Parathyroid adenoma (tissue), 2 donors: ENCODE data around the gene NAT14.

Source experiments
- H2AFZ ChIP-seq: fragments of 300-600 bp; sonication (generic); one replicate; pipeline ENCODE4 v1.7.0; 2017; ENCODE audit warnings: antibody characterized with exemption, mild to moderate bottlenecking
- H3K27ac ChIP-seq: fragments of 300-600 bp; sonication (generic); one replicate; pipeline ENCODE4 v1.7.0; 2017
- H3K27me3 ChIP-seq: fragments of 300-600 bp; sonication (generic); one replicate; pipeline ENCODE4 v1.7.0; 2017; ENCODE audit warnings: low read length; ENCODE audit not compliant: control insufficient read depth, insufficient read depth
- H3K36me3 ChIP-seq: fragments of 300-600 bp; sonication (generic); one replicate; pipeline ENCODE4 v1.7.0; 2017; ENCODE audit warnings: low read length; ENCODE audit not compliant: control insufficient read depth, insufficient read depth
- H3K4me1 ChIP-seq: fragments of 300-600 bp; sonication (generic); one replicate; pipeline ENCODE4 v1.7.0; 2017; ENCODE audit warnings: control low read depth
- H3K4me2 ChIP-seq: fragments of 300-600 bp; sonication (generic); one replicate; pipeline ENCODE4 v1.7.0; 2017; ENCODE audit warnings: low read length
- H3K4me3 ChIP-seq: fragments of 300-600 bp; sonication (generic); one replicate; pipeline ENCODE4 v1.7.0; 2017; ENCODE audit warnings: low read depth, low read length
- H3K79me2 ChIP-seq: fragments of 300-600 bp; sonication (generic); one replicate; pipeline ENCODE4 v1.7.0; 2017; ENCODE audit warnings: control low read depth
- H3K9ac ChIP-seq: fragments of 300-600 bp; sonication (generic); one replicate; pipeline ENCODE4 v1.7.0; 2017; ENCODE audit warnings: mild to moderate bottlenecking
- H3K9me3 ChIP-seq: fragments of 300-600 bp; sonication (generic); one replicate; pipeline ENCODE4 v1.7.0; 2017; ENCODE audit warnings: low read length; ENCODE audit not compliant: control insufficient read depth
- TF ChIP-seq, protein P1 (sequence below): fragments of 300-600 bp; sonication (generic); IDR thresholded peaks from one replicate; pipeline ENCODE4 v1.7.0; 2017; ENCODE audit warnings: antibody characterized with exemption, mild to moderate bottlenecking
- donor health status: primary hyperparathyroidism.

Gene NAT14

DNA sequence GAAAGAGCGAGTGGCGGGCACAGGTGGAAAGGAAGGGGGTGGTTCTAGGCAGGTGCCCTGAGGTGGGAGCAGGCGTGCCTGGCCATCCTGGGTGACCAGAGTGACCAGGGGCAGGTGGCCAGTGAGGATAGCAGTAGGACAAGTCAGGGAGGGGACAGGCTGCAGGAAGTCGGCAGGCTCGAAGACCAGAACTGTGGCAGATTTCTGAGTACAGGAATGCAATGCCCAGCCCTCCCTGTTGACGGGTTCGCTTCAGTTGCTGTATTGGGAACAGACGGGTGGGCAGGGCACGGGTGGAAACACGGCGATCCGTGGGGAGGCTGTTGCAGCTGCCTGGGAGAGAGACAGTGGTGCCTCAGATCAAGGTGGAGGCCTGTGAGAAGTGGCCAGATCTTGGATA is 6.6 kb upstream of the NAT14 start:
- Histone ChIP-seq H3K36me3 (no peaks in the 10 kb centered on the region), H3K9ac (no peak overlapping the region), H3K27me3 (no peaks in the 10 kb centered on the region), H3K79me2 (peaks cover 18% of the 10 kb centered on the region), H3K27ac (no peak overlapping the region), H3K4me1 (peaks cover 23% of the 10 kb centered on the region), H3K4me2 (no peak overlapping the region), H2AFZ (no peak overlapping the region), H3K9me3 (no peaks in the 10 kb centered on the region), H3K4me3 (no peak overlapping the region)
- TF ChIP-seq, protein P1, sequence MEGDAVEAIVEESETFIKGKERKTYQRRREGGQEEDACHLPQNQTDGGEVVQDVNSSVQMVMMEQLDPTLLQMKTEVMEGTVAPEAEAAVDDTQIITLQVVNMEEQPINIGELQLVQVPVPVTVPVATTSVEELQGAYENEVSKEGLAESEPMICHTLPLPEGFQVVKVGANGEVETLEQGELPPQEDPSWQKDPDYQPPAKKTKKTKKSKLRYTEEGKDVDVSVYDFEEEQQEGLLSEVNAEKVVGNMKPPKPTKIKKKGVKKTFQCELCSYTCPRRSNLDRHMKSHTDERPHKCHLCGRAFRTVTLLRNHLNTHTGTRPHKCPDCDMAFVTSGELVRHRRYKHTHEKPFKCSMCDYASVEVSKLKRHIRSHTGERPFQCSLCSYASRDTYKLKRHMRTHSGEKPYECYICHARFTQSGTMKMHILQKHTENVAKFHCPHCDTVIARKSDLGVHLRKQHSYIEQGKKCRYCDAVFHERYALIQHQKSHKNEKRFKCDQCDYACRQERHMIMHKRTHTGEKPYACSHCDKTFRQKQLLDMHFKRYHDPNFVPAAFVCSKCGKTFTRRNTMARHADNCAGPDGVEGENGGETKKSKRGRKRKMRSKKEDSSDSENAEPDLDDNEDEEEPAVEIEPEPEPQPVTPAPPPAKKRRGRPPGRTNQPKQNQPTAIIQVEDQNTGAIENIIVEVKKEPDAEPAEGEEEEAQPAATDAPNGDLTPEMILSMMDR = no peak

DNA sequence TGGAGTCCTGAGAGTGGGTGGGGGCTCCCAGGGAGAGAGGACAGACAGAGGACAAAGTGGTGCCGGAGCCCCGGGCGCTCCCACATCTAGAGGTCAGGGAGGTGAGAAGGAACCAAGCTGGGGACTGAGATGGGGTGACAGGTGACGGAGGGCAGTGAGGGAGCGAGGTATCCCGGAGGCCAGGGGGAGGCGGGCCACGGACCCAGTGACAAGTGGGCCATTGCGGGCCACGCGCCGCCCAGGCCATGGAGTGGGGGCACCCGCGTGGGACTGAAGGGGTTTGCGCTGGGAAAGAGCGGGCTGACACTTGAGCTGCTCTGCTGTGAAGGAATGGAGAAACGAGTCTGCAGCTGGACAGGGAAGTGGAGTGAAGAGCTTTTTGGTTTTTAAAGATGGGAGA is 5.9 kb upstream of the NAT14 start:
- no peak overlapping the region for H2AFZ ChIP-seq
- no peak overlapping the region for H3K9ac ChIP-seq
- TF ChIP-seq, protein P1 = no peak
- no peak overlapping the region for H3K27ac ChIP-seq
- H3K4me2 ChIP-seq = no peak overlapping the region
- H3K79me2 ChIP-seq = peaks cover 18% of the 10 kb centered on the region
- H3K36me3 ChIP-seq = no peaks in the 10 kb centered on the region
- H3K27me3 ChIP-seq = no peaks in the 10 kb centered on the region
- peaks cover 25% of the 10 kb centered on the region for H3K4me1 ChIP-seq
- no peaks in the 10 kb centered on the region for H3K9me3 ChIP-seq
- no peak overlapping the region for H3K4me3 ChIP-seq

DNA sequence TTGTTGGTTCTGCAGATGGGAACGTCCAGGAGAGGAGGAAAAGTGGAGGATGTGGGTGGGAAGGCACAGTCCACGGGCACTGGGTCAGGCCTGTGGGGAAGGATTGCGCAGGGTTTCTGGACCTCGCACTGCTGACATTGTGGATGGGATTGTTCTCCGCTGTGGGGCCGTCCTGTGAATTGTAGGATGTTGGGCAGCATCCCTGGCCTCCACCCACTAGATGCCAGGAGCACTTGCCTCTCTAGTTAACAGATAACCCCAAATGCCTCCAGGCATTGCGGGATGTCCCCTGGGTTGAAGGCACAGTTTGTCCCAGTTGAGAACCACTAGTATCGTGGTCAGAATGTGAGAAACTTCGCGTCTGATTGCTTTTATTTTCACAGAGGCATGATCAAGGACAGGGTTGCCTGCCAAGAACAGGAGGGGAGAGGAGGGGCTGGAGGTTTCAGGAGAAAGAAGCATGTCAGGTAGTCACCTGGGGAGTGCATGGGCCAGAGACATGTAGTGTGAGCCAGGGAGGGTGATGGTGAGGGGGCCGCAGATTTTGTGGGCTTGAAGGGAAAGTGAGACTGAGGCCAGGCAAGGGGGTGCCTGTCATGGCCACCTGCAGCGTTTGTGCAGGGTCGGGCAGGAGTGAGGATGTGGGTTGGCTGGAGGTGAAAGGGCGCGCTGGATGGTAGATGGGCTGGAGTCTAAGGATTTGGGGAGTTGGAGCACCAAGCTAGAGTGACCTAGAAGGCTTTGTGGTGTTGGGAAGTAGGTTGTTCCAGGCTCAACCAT is 5.3 kb upstream of the NAT14 start:
- Histone ChIP-seq H3K79me2 (peaks cover 18% of the 10 kb centered on the region), H3K9ac (no peak overlapping the region), H3K36me3 (no peaks in the 10 kb centered on the region), H3K9me3 (no peaks in the 10 kb centered on the region), H3K4me2 (no peak overlapping the region), H2AFZ (no peak overlapping the region), H3K27me3 (no peaks in the 10 kb centered on the region), H3K4me3 (no peak overlapping the region), H3K4me1 (peaks cover 31% of the 10 kb centered on the region), H3K27ac (no peak overlapping the region)
- TF ChIP-seq, protein P1 = no peak

DNA sequence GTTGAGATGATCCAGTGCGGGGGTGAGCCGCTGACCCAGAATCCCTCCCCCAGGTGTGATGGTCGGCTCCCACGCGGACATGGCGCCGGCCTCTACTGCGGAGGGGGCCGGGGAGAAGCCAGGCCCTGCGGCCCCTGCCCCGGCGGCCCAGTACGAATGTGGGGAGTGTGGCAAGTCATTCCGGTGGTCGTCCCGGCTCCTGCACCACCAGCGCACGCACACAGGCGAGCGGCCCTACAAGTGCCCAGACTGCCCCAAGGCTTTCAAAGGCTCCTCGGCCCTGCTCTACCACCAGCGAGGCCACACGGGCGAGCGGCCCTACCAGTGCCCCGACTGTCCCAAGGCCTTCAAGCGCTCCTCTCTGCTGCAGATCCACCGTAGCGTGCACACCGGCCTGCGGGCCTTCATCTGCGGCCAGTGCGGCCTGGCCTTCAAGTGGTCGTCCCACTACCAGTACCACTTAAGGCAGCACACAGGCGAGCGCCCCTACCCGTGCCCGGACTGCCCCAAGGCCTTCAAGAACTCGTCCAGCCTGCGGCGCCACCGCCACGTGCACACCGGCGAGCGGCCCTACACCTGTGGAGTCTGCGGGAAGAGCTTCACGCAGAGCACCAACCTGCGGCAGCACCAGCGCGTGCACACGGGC is 3.7 kb upstream of the NAT14 start:
- peaks cover 19% of the 10 kb centered on the region for H3K4me1 ChIP-seq
- no peaks in the 10 kb centered on the region for H3K36me3 ChIP-seq
- H3K27ac ChIP-seq = no peak overlapping the region
- H2AFZ ChIP-seq = no peak overlapping the region
- TF ChIP-seq, protein P1 = no peak
- H3K4me3 ChIP-seq = no peak overlapping the region
- no peak overlapping the region for H3K4me2 ChIP-seq
- no peaks in the 10 kb centered on the region for H3K9me3 ChIP-seq
- H3K79me2 ChIP-seq = peaks cover 18% of the 10 kb centered on the region
- H3K27me3 ChIP-seq = no peaks in the 10 kb centered on the region
- no peak overlapping the region for H3K9ac ChIP-seq
